GM06990 (cell line): ENCODE measurements around the gene ACTN2.

Source experiments
- DNase-seq: peaks from one replicate; pipeline ENCODE4 v3.0.0-alpha.2; 2011; ENCODE audit not compliant: insufficient read length; ENCODE audit errors: extremely low read depth
- H3K27me3 ChIP-seq: replicated peaks from 2 replicates; pipeline ENCODE4 v1.6.0; 2011; ENCODE audit warnings: low read length; ENCODE audit not compliant: control insufficient read depth, insufficient read depth
- H3K36me3 ChIP-seq: 2 replicates; pipeline ENCODE4 v1.5.1; 2011; ENCODE audit warnings: low read length; ENCODE audit not compliant: control insufficient read depth, insufficient read depth
- H3K4me3 ChIP-seq: replicated peaks from 2 replicates; pipeline ENCODE4 v1.5.1; 2011; ENCODE audit warnings: low read depth, mild to moderate bottlenecking, control low read depth, low read length
- TF ChIP-seq, protein P1 (sequence below): IDR thresholded peaks from 2 replicates; pipeline ENCODE4 v1.5.1; 2011; ENCODE audit warnings: low read length, control low read depth, mild to moderate bottlenecking, inconsistent platforms; ENCODE audit not compliant: insufficient read depth, poor library complexity, severe bottlenecking

Gene ACTN2

DNA sequence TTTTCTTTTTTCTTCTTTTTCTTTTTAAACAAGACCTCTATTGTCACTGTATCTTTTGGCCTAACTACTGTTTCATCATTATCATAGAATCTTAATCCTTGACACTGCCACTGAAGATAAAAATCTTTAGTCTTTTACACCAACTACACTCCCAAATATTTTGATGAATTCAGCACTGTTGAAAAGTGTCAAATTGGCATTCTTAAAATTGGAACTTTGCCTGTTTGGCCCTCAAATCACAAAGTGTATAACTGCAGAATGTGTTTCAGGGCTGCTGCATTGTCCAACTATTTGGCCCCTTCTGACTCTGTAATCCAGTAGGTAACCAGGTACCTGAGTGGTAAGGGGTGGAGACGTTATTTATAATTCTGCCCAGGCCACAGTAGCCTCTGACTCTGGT is 34.3 kb downstream of the ACTN2 start:
- H3K36me3 ChIP-seq = no peaks in the 10 kb centered on the region
- H3K4me3 ChIP-seq = no peak overlapping the region
- H3K27me3 ChIP-seq = no peaks in the 10 kb centered on the region
- DNase-seq = no peak
- TF ChIP-seq, protein P1, sequence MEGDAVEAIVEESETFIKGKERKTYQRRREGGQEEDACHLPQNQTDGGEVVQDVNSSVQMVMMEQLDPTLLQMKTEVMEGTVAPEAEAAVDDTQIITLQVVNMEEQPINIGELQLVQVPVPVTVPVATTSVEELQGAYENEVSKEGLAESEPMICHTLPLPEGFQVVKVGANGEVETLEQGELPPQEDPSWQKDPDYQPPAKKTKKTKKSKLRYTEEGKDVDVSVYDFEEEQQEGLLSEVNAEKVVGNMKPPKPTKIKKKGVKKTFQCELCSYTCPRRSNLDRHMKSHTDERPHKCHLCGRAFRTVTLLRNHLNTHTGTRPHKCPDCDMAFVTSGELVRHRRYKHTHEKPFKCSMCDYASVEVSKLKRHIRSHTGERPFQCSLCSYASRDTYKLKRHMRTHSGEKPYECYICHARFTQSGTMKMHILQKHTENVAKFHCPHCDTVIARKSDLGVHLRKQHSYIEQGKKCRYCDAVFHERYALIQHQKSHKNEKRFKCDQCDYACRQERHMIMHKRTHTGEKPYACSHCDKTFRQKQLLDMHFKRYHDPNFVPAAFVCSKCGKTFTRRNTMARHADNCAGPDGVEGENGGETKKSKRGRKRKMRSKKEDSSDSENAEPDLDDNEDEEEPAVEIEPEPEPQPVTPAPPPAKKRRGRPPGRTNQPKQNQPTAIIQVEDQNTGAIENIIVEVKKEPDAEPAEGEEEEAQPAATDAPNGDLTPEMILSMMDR = no peak

DNA sequence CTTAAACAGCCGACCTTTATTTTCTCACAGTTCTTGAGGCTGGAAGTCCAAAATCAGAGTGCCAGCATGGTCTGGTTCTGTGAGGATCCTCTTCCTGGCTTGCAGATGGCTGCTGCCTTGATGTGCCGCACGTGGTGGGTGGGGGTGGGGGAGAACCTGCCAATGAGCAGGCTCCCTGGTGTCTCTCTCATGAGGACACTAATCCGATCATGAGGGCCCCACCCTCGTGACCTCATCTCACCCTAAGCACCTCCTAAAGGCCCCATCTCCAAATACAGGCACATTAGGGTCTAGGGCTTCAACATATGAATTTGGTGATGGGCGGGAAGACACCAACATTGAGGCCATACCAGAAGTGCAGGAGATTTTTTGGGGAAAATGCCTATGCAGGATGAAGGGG is 37.8 kb downstream of the ACTN2 start:
- H3K27me3 ChIP-seq = no peaks in the 10 kb centered on the region
- no peaks in the 10 kb centered on the region for H3K36me3 ChIP-seq

DNA sequence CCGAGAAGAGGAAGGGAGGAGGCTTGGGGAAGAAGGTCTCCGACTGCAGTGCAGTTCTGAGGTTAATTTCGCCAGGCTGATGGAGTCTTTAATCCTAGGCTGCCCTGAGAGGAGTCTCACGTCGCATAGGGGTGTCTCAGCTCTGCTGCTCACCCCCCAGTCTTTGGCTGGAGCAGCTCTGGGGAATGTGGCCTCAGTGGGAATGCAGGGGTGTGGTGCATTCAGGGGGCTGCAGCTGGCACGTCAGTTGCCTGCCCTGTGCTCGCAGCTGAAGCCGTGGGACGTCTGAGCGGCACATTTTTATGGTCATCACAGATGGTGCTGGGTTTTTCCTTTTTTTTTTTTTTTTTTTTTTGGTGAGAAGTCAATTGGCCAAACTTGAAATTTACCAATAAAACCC is 38.2 kb downstream of the ACTN2 start:
- Histone ChIP-seq H3K36me3 (no peaks in the 10 kb centered on the region), H3K4me3 (no peak overlapping the region), H3K27me3 (no peaks in the 10 kb centered on the region)
- TF ChIP-seq, protein P1 = no peak
- no peak for DNase-seq

More for the DNA sequence above, 37.8 kb downstream of the ACTN2 start:
- TF ChIP-seq, protein P1 = no peak
- DNase-seq = no peak
- no peak overlapping the region for H3K4me3 ChIP-seq

DNA sequence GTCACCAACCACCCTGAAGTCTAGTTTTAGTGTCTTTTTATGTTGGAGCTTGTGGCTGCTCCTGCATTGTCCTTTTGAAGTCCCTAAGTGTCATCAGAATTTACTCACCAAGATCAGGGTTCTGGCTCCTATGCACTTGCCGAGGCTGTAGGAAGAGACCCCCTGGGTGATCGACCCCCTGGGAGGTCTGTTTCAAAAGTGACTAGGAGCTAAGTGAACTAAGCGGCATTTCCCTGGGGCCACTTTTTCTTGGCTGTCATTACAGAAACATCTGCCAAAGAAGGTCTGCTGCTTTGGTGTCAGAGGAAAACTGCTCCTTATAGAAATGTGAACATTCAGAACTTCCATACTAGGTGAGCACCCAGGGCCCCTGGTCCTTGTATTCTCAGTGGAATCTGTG is 39.4 kb downstream of the ACTN2 start:
- no peaks in the 10 kb centered on the region for H3K36me3 ChIP-seq
- DNase-seq = no peak
- TF ChIP-seq, protein P1 = no peak
- H3K27me3 ChIP-seq = no peaks in the 10 kb centered on the region
- no peak overlapping the region for H3K4me3 ChIP-seq

DNA sequence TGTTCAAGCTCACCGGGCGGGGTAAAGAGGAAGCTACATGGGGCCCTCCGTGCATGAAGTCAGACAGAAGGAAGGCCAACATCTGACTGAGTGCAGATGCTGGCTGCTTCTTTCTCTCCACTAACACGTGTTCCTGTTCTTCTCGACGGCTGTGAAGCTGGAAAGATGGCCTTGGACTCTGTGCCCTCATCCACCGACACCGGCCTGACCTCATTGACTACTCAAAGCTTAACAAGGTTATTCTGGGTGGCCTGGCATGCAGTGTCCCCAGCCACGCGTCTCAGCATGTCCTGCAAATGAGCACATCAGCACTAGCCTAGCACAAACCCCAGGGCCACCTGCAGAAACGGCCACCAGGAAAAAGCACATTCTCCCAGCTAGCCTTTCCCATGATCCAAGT is 41.2 kb downstream of the ACTN2 start:
- H3K4me3 ChIP-seq = no peak overlapping the region
- TF ChIP-seq, protein P1 = no peak
- H3K27me3 ChIP-seq = no peaks in the 10 kb centered on the region
- no peak for DNase-seq
- H3K36me3 ChIP-seq = no peaks in the 10 kb centered on the region

DNA sequence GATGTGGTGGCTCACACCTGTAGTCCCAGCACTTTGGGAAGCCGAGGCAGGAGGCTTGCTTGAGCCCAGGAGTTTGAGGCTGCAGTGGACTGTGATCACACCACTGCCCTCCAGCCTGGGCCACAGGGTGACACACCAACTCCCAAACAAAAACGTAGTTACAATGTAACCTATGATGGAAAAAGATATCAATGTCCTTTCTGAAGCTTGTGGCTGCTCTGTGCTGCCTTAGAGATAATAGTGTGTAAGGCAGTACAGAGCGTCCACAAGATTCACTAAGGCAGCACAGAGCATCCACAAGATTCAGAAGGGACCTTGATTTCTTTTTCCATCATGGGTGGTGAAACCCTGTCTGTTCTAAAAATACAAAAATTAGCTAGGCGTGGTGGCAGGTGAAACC is 42.5 kb downstream of the ACTN2 start:
- Histone ChIP-seq H3K27me3 (no peaks in the 10 kb centered on the region), H3K36me3 (no peaks in the 10 kb centered on the region), H3K4me3 (no peak overlapping the region)
- no peak for DNase-seq
- TF ChIP-seq, protein P1 = no peak
